Activated T-cell treated with anti-CD3 and anti-CD28 coated beads for 1 hour (primary cell): ENCODE data around the gene PRR19.

Experiments
- DNase-seq: peaks from one replicate; pipeline ENCODE4 v3.0.0-alpha.2; 2020; ENCODE audit warnings: low read depth

PRR19 gene

DNA sequence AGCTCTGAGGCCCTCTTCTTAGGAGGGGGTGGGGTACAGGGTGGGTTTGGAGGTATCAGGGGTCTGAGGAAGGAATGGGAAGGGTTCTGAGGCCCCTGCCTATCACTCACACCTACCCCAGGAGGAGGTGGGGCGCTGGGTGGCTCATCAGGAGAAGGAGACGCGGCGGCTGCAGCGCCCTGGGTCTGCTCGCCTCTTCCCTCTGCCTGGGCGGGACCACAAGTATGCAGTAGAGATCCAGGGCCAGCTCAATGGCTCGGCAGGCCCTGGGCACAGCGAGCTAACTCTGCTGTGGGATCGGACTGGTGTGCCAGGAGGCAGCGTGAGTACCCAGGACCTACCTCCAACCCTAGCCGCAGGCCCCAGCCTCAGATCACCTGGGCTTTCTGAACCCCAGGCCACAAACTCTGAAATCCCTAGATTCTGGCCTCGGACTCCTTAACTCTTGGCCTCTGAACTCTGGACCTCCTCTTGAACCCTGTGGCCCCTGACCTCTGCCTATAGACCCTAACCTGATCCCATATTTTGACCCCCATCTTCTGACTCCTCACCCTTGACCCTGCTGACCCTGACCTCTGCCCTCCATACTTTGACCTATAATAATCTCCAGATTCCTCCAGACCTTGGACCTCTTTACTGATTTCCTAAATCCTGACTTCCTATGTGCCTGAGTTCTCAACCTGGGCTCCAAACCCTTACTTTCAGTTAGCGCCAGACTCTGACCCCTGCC is 47.6 kb downstream of the PRR19 start:
- no peak for DNase-seq

DNA sequence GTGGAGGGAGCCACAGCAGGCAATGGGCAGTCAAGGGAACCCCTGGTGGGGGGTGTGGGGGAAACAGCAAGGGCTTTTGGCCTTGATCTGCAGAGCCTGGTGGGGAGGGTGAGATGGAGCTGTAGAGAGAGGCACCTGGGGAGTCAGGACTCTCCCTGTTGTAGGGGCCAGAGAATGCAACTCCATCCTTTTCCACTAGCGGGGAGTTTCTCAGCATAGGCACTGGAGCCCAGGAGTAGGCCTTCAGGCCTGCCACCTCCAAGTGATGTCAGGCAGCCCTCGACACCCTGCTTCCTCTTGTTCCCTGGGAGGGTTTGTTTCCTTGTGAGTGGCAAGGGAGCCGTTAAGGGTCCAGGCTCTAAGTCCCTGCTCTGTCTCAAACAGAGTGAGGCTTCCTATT is 48.5 kb downstream of the PRR19 start:
- DNase-seq = no peak

DNA sequence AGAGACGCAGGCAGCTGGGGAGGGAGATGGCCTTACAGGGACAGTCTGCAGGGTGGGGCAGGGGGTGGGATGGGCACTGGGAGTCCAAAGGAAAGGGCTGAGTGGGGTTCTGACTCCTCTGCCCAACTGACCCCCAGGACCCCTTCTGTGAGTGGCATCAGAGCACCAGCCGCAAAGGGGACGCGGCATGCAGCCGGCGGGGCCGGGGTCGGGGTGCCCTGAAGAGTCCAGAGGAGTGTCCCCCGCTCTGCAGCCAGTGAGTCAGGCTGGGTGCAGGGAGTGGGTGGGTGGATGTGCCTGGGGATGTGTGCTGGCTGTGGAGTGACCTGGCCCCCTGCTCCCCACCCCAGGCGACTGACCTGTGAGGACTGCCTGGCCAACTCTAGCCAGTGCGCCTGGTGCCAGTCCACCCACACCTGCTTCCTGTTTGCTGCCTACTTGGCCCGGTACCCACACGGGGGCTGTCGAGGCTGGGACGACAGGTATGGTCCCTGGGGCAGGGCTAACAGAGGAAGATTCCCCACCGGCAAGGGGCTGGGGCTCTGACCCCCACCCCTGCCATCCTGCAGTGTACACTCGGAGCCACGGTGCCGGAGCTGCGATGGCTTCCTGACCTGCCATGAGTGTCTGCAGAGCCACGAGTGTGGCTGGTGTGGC is 49.3 kb downstream of the PRR19 start:
- DNase-seq = no peak

DNA sequence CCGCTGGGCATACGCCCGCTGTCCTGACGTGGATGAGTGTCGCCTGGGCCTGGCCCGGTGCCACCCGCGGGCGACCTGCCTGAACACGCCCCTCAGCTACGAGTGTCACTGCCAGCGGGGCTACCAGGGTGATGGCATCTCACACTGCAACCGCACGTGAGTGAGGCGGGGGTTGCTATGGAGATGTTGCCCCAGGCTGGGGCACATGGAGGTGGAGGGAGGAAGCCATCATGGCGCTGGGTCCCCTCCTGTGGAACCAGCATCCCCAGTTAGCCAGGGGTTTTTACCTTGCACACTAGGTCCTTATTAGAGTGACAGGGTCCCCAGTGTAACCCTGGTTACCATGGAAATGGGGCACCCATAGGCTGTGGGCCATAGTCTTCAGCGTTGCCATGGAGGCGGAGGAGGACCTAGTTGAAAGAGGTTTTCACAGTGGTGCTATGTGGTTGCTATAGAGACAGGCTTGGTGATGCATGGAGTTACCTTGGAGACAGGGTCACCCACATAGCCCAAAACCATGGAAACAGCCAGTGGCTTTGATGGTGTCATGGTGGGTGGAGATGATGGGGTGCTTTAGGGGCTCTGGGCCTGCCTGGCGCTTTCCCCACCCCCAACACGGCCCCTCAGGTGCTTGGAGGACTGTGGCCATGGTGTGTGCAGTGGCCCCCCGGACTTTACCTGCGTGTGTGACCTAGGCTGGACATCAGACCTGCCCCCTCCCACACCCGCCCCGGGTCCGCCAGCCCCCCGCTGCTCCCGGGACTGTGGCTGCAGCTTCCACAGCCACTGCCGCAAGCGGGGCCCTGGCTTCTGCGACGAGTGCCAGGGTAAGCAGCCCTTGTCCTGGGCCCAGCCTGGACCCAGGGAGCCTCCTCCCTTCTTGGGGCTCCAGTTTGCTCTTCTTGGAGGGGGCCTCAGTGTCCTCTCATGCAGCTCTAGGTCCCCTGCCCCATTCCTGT is 50.6 kb downstream of the PRR19 start:
- no peak for DNase-seq

DNA sequence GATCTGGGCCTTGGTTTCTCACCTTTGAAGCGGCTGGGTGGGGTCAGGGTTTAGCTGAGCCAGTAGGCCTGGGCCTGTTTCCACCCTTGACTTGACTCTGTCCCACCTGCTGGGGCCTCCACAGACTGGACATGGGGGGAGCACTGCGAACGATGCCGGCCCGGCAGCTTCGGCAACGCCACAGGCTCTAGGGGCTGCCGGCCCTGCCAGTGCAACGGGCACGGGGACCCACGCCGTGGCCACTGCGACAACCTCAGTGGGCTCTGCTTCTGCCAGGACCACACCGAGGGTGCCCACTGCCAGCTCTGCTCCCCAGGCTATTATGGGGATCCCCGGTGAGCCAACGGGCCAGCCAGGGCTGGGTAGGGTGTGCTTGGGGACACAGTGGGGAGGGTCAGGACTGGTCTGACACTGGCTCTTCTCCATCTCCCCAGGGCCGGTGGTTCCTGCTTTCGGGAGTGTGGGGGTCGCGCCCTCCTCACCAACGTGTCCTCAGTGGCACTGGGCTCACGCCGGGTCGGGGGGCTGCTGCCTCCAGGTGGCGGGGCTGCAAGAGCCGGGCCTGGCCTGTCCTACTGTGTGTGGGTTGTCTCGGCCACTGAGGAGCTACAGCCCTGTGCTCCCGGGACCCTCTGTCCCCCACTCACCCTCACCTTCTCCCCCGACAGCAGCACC is 51.5 kb downstream of the PRR19 start:
- DNase-seq = no peak

DNA sequence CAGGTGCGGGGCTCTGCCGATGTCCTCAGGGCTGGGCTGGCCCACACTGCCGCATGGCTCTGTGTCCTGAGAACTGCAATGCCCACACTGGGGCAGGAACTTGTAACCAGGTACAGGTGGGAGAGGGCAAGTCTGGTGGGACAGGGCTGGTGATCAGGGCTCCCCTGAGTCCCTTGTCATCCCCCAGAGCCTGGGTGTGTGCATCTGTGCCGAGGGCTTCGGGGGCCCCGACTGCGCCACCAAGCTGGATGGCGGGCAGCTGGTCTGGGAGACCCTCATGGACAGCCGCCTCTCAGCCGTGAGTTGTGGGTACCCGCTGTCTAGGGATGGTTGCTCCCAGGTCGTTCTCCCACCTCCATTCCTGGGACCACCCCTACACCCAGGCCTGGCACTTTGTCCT is 54.0 kb downstream of the PRR19 start:
- no peak for DNase-seq

DNA sequence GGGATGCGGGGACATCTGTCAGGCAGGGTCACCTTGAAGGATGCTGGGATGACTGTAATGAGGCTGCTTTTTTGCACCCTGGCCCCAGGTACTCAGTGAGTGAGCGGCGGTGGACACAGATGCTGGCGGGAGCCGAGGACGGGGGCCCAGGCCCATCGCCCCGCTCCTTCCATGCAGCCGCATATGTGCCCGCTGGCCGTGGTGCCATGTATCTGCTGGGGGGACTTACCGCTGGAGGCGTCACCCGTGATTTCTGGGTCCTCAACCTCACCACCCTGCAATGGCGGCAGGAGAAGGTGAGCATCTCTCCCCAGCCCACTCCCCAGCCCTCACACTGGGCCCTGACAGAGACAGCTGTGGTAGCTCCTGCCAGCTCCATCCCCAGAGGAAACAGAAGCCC is 54.8 kb downstream of the PRR19 start:
- no peak for DNase-seq

DNA sequence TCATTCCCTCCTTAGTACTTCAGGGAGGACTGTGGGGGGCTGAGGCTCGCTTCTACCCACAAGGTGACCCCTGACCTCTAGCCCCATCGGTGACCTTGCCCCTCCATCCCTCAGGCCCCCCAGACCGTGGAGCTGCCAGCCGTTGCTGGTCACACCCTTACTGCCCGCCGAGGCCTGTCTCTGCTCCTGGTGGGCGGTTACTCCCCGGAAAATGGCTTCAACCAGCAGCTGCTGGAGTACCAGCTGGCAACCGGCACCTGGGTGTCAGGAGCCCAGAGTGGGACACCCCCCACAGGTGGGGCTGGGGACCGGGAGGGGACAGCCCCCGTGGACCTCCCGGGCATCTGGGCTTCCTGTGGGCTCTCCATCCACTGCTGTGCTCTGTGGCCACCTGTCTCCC is 55.4 kb downstream of the PRR19 start:
- DNase-seq = no peak
